ENCODE data around the gene DRD4.

Gene DRD4

DNA sequence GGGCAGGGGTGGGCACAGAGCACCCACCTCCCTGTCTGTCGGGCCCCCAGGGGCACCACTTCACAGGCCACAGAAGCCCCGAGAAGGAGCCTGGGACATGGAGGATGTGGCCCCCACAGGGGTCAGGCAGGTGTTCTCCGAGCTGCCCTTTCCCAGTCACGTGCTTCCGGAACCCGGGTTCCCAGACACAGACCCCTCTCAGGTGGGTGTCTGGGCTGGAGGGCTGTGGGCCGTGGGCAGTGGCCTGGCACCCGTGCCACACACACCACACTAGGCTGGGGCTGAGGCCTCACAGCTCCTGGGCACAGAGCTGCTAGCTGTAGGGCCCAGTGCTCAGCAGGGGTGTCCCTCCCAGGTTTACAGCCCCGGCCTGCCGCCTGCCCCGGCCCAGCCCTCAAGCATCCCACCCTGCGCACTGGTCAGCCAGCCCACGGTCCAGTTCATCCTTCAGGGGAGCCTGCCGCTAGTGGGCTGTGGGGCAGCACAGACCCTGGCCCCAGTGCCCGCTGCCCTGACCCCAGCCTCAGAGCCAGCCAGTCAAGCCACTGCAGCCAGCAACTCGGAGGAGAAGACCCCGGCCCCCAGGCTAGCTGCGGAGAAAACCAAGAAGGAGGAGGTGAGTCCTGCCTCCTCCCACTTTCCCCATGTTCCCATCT is 26.8 kb upstream of the DRD4 start:
- DNase-seq: no peak

GRCh38 chr11:611001-611996 is 25.8 kb upstream of the DRD4 start:
- DNase-seq: peak; percentile 34

DNA sequence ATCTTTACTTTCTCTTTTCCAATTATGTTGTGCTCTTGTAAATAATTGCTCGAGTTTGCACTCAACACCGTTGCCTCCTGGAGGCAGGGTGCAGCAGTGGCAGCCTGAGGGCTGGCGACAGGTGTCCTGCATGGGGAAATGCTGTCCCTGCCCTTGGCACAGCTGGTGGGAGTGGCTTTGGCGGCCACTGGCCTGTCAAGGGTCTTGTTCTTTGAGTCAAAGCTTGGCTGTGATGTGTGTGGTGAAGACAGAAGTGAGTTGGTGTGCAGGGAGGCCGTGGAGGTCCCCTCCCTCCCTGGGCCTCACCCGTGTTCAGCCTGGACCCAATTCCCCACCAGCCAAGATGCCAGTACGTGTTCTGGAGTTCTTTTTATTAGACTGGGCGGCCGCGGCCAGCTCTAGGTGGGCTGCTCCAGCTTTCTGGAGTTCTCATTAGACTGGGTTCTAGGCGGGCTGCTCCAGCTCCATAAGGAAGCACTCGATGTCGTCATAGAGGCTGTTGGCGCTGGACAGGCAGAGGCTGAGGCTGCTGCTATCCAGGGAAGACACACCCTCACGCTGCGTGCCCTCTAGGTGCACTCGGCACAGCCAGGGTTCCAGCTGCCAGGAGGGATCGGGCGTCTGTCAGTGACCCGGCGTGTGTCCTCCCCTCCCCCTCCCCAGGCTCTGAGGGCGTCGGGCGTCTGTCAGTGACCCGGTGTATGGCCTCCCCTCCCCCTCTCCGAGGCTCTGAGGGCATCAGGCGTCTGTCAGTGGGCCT is 24.7 kb upstream of the DRD4 start:
- peak; percentile 94 for DNase-seq

GRCh38 chr11:612961-613300 is 24.1 kb upstream of the DRD4 start:
- DNase-seq: no peak

DNA sequence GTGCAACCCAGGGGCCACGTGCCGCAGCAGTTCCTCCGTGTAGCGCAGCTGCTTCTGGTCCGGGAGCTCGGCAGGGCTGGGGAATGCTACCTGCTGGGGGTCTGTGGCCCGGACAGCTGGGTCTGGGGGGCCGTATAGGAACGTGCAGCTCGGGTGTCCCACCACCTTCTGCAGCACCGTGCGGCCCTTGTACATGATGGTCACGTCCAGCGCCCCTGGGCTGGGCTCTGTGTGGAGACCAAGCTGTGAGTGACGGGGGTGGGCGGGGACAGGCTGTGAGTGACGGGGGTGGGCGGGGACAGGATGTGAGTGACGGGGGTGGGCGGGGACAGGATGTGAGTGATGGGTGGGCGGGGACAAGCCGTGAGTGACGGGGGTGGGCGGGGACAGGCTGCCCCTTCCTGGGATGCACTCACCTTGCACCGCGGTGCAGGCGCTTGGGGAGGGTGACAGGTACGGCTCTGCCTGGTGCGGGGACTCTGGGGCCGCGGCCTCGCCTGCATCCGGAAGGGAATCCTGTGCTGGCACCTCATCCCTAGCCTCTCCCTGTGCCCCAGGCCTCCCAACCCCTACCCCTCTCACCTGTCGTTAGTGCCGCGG is 23.6 kb upstream of the DRD4 start:
- peak; percentile 97 for DNase-seq

DNA sequence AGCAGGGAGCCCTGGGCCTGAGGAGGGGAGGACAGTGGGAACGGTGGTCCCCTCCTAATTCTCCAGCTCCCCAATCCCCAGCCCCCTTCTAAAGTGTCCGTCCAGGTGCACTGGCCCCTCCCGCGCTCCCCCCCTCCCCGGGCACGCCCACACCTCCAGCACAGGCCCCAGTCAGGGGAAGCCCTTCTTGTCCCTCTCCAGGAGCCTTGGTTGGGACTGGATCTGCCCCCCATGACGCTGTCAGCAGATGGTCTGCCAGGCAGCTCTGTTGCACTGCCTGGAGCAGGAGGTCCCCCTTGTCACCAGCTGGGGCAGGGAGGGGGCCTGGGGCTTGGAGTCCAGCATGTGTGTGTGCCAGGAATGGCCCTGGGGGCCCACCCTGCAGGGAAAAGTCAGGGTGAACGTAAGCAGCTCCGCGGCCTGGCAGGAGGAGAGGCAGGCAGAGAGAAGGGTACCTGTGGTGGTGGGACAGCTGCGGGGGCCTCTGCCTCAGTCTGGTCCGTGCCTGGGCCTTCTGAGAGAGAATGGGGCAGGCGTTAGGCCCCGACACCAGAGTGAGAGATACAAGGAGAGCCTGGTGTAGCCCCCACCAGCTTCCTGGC is 22.9 kb upstream of the DRD4 start:
- DNase-seq: peak; percentile 53

DNA sequence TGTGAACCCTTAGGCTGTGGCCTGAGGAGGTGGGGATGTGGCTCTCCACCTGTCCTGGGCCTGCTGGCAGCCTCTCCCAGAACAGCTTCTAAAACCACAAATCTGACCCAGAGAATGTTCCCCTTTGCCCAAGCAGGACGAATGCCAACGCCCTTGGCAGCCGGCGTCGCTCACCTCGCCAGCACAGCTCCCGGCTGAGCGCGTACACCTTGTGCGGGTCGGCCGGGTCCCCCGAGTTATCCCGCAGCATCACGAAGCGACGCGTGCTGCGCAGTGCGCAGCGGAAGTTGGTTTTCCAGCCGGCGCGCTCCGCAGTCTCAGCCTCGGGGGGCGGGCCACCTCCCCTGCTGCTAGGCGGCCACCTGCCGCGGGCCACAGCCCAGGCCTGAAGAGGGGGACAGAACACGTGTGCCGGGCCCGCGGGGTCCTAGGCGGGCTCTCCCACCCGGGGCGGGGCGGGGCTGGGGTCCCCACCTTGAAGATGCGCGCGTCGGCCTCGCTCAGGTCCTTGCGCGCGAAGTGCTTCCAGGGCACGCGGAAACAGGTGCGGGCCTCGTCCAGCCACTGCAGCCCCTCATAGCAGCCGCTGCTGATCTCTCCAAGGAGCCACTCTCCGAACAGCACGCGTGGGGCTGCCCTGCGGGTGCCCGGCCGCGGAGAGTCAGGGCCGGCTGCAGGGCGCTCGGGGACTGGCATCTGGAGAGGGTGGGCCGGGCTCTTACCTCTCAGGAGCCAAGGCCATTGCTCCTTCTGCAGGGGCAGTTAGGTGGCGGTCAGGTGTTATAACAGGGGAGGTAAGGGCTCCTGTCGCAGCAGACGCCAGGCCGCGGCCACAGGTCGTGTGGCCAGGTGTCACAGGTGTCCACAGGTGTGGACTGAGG is 22.2 kb upstream of the DRD4 start:
- peak; percentile 44 for DNase-seq

- peak; percentile 99 for DNase-seq
These were observed 21.4 kb upstream of the DRD4 start, which contains the start of gene IRF7 for GRCh38 chr11:615504-616319. TSS of gene IRF7 (minus strand) at chr11:615950. CDS start at chr11:615364, 586 bp downstream.

DNA sequence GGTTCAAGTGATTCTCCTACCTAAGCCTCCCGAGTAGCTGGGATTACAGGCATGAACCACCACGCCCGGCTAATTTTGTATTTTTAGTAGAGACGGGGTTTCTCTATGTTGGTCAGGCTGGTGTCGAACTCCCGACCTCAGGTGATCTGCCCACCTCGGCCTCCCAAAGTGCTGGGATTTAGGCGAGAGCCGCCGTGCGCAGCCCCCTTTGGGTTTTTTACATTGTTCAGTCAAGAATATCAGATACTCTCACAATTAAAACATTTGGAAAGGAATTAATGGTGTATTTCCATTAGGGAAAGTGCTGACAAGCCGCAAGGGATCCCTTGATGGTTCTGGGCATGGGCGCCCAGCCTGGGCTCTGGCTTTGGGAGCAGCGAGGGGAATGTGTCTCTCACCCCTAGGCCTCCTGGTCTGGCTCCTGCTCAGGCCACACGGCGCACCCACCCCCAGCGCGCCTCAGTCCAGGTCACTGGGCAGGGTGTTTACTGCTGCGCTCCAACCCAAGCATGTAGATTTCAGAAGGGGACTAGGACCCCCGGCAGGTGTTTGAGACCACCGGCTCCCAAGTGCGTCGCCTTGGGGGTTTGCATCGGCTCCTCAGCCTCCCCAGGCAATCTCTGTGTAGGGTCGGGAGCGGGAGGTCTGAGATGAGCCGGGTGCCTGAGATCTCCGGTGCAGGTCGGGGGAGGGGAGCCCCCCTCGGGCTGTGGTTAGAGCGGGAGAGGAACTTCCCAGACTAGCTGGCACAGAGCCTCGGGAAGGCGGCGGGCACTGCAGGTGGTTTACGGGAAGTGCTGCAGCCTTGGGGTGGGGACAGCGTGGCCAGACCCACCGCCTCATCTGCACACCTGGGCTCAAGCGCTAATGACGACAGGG is 20.5 kb upstream of the DRD4 start:
- DNase-seq: no peak

- DNase-seq: no peak
These were observed 19.7 kb upstream of the DRD4 start for GRCh38 chr11:617199-617911.

DNA sequence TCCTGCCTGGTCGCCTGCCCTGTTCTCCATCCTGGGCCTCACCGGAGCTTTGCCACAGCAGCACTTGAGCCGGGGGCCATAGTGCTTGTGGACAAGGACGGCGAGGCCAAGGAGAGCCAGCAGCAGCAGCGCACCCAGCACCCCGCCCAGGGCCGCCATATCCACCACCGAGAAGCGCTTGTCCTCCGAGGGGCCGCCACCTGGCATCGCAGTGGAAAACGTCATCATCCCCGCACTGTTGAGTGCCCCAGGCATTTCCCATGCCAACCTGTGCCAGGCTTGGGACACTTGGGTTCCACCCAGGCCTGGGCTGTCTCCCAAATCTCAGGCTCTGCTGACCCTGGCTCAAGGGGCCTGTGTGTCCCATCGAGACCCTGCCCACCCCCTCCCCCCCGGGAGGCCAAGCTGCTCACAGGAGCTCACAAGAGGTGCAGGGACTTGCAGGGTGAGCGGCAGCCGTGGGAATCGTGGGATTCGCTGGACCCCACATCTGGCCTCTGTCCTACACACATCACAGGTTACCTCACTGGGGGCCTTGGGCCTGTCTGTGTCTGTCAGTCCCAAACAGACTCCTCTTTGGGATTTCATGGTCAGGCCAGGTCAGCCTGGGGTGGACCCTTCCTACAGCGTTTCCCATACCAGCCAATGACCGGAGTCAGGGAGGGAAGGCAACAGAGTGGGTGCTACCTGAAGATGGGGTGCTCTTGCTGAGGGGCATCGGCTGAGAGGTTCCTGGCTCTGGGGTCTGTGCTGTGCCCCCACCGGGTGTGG is 19.0 kb upstream of the DRD4 start:
- no peak for DNase-seq

GRCh38 chr11:618856-619627 is 18.0 kb upstream of the DRD4 start:
- no peak for DNase-seq

- DNase-seq: no peak
These were observed 17.4 kb upstream of the DRD4 start for GRCh38 chr11:619628-620050.

GRCh38 chr11:620201-620600 is 16.9 kb upstream of the DRD4 start:
- no peak for DNase-seq

- no peak for DNase-seq
These were observed 15.9 kb upstream of the DRD4 start for GRCh38 chr11:620935-621814.

- DNase-seq: no peak
These were observed 15.2 kb upstream of the DRD4 start for GRCh38 chr11:621838-622237.

Measured in DMS53 (cell line).